CD4-positive, alpha-beta T cell (primary cell): ENCODE measurements around the gene NT5DC3. TPM values are rescaled to one million over a fixed set of nuclear protein-coding genes. Genes with fewer than 3 reads are reported as not detected.

Source experiments
- ATAC-seq: fragments of 200-7000 bp; cut with Tn5 transposase; one replicate; pipeline ENCODE4 v1.10.0; 2022; ENCODE audit warnings: mild to moderate bottlenecking; ENCODE audit not compliant: poor library complexity
- CTCF ChIA-PET: fragments of 350-600 bp; sonication (Branson Sonifier 250); formaldehyde crosslinking; loops from one replicate; lab custom pipeline; 2021; ENCODE audit warnings: antibody characterized with exemption, inconsistent platforms; lab: Charles Lee
- POLR2A ChIA-PET: fragments of 350-600 bp; sonication (Branson Sonifier 250); formaldehyde crosslinking; loops from one replicate; lab custom pipeline; 2021; ENCODE audit warnings: antibody characterized with exemption, inconsistent platforms; lab: Charles Lee
- DNase-seq, 14 experiments: peaks; one replicate each; pipeline ENCODE4 v3.0.0-alpha.2; 2013 to 2020; ENCODE audit warnings: mixed read lengths in 2 of 14
- H3K27ac ChIP-seq, 2 donors: one replicate each; pipeline versions ENCODE4 v1.5.1 to v1.7.0; 2013; ENCODE audit warnings: low read length in 2 of 2, low read depth in 1 of 2, mild to moderate bottlenecking in 1 of 2
- H3K27me3 ChIP-seq, 2 experiments: 1 replicate in 1 of 2; 2 replicates in 1 of 2; pipeline versions ENCODE4 v1.6.1 to v1.7.0; 2013; ENCODE audit warnings: low read length in 2 of 2, control low read depth in 1 of 2, mild to moderate bottlenecking in 1 of 2, moderate library complexity in 1 of 2; ENCODE audit not compliant: insufficient read depth in 2 of 2, control insufficient read depth in 1 of 2
- H3K36me3 ChIP-seq: one replicate; pipeline ENCODE4 v1.6.1; 2013; ENCODE audit warnings: low read length, control low read depth; ENCODE audit not compliant: insufficient read depth
- H3K4me1 ChIP-seq: one replicate; pipeline ENCODE4 v1.6.1; 2013; ENCODE audit warnings: low read length, control low read depth; ENCODE audit not compliant: insufficient read depth
- H3K4me3 ChIP-seq: one replicate; pipeline ENCODE4 v1.5.1; 2013; ENCODE audit warnings: mild to moderate bottlenecking, low read length, moderate library complexity
- H3K9me3 ChIP-seq, 2 experiments: 1 replicate in 1 of 2; 2 replicates in 1 of 2; pipeline versions ENCODE4 v1.6.1 to v1.7.0; 2013; ENCODE audit warnings: low read length in 2 of 2, mild to moderate bottlenecking in 2 of 2, control low read depth in 1 of 2, moderate library complexity in 1 of 2; ENCODE audit not compliant: control insufficient read depth in 1 of 2, insufficient read depth in 1 of 2
- H3K27ac Mint-ChIP-seq: one replicate; pipeline ENCODE4 v1.8.0; 2020; ENCODE audit warnings: mixed read lengths
- H3K27me3 Mint-ChIP-seq: one replicate; pipeline ENCODE4 v1.8.0; 2021; ENCODE audit warnings: mixed read lengths
- H3K36me3 Mint-ChIP-seq: one replicate; pipeline ENCODE4 v1.8.0; 2021; ENCODE audit warnings: low read depth, mixed read lengths
- H3K4me1 Mint-ChIP-seq: one replicate; pipeline ENCODE4 v1.8.0; 2021; ENCODE audit warnings: low read depth, mixed read lengths
- H3K4me3 Mint-ChIP-seq: one replicate; pipeline ENCODE4 v1.8.0; 2020; ENCODE audit warnings: mild to moderate bottlenecking, mixed read lengths
- H3K9me3 Mint-ChIP-seq: one replicate; pipeline ENCODE4 v1.8.0; 2020; ENCODE audit warnings: mixed read lengths
- CTCF ChIP-seq: fragments of 200-600 bp; IDR thresholded peaks from one replicate; pipeline ENCODE4 v1.8.0; 2022; ENCODE audit warnings: antibody characterized with exemption, mild to moderate bottlenecking
- intact Hi-C, 2 experiments: fragments of 100-400 bp; cut with DNase I in 1 of 2; cut with micrococcal nuclease in 1 of 2; formaldehyde crosslinking; loops; one replicate each; pipeline versions ENCODE4 v1.15.1 to v1.9.0; 2023 to 2025; cut with DNase I, micrococcal nuclease
- total RNA-seq, 174 experiments: library from RNA in 2 of 174; stranded (reverse) in 2 of 174; gene quantifications; one replicate each; pipeline ENCODE4 v1.2.3 and lab custom pipeline; 2021 to 2026

Gene NT5DC3
- total RNA-seq, 2 experiments from 2014 or later, result 3.5 to 4.0 TPM

GRCh38 chr12:103793512-103794045, 47.5 kb downstream of the NT5DC3 start:
- Mint-ChIP-seq H3K4me3 (no peak overlapping the region), H3K27me3 (no peaks in the 10 kb centered on the region), H3K27ac (no peak overlapping the region), H3K4me1 (no peaks in the 10 kb centered on the region), H3K9me3 (no peaks in the 10 kb centered on the region), H3K36me3 (peaks cover 53% of the 10 kb centered on the region)
- no peaks in the 10 kb centered on the region for H3K4me1 ChIP-seq
- no peak for TF ChIP-seq CTCF
- ChIA-PET POLR2A (no interaction called here), CTCF (no interaction called here)
- H3K9me3 ChIP-seq, result no peaks in the 10 kb centered on the region
- no peak overlapping the region for H3K27ac ChIP-seq
- intact Hi-C loops, result no loop called here
- no peak overlapping the region for H3K4me3 ChIP-seq
- peaks cover 23% of the 10 kb centered on the region for H3K36me3 ChIP-seq
- no peak for ATAC-seq
- no peak for DNase-seq
- H3K27me3 ChIP-seq, result no peaks in the 10 kb centered on the region

GRCh38 chr12:103793046-103793445, 48.0 kb downstream of the NT5DC3 start:
- Mint-ChIP-seq H3K27ac (no peak overlapping the region), H3K4me3 (no peak overlapping the region), H3K27me3 (no peaks in the 10 kb centered on the region), H3K4me1 (no peaks in the 10 kb centered on the region), H3K36me3 (peaks cover 47% of the 10 kb centered on the region), H3K9me3 (no peaks in the 10 kb centered on the region)
- H3K9me3 ChIP-seq, result no peaks in the 10 kb centered on the region
- no peak overlapping the region for H3K27ac ChIP-seq
- intact Hi-C loops, result no loop called here
- H3K4me3 ChIP-seq, result no peak overlapping the region
- H3K36me3 ChIP-seq, result peaks cover 23% of the 10 kb centered on the region
- CTCF ChIA-PET, result no interaction called here
- H3K4me1 ChIP-seq, result no peaks in the 10 kb centered on the region
- ATAC-seq, result no peak
- no peaks in the 10 kb centered on the region for H3K27me3 ChIP-seq
- POLR2A ChIA-PET, result no interaction called here
- no peak for DNase-seq
- TF ChIP-seq CTCF, result no peak

GRCh38 chr12:103791350-103791920, 49.6 kb downstream of the NT5DC3 start:
- Histone ChIP-seq H3K27me3 (no peaks in the 10 kb centered on the region), H3K27ac (no peak overlapping the region), H3K4me1 (no peaks in the 10 kb centered on the region), H3K4me3 (no peak overlapping the region), H3K36me3 (peaks cover 19% of the 10 kb centered on the region), H3K9me3 (no peaks in the 10 kb centered on the region)
- intact Hi-C loops, result no loop called here
- ATAC-seq (no peak), DNase-seq (no peak)
- no peaks in the 10 kb centered on the region for H3K4me1 Mint-ChIP-seq
- no peak overlapping the region for H3K27ac Mint-ChIP-seq
- ChIA-PET POLR2A (no interaction called here), CTCF (no interaction called here)
- TF ChIP-seq CTCF, result no peak
- no peaks in the 10 kb centered on the region for H3K9me3 Mint-ChIP-seq
- peaks cover 34% of the 10 kb centered on the region for H3K36me3 Mint-ChIP-seq
- H3K27me3 Mint-ChIP-seq, result no peaks in the 10 kb centered on the region
- no peak overlapping the region for H3K4me3 Mint-ChIP-seq
